Trophoblast cell (in vitro differentiated cells and primary cell): ENCODE results near the gene PTPN7.
"Not testable (repeated sequence)": the region's sequence is repeated elsewhere in the genome, so short reads cannot be mapped to it uniquely, and the experiment has no call there.

Experiments used
- DNase-seq, 2 donors: peaks; one replicate each; pipeline ENCODE4 v3.0.0-alpha.2; 2016
- H2AFZ ChIP-seq: 2 replicates; pipeline ENCODE4 v1.6.1; 2013; ENCODE audit warnings: low read length, moderate library complexity, mild to moderate bottlenecking; ENCODE audit not compliant: insufficient read depth, poor library complexity
- H2AK5ac ChIP-seq: 2 replicates; pipeline ENCODE4 v1.6.1; 2013; ENCODE audit warnings: mild to moderate bottlenecking, low read length
- H2BK120ac ChIP-seq: 2 replicates; pipeline ENCODE4 v1.6.1; 2013; ENCODE audit warnings: low read length, mild to moderate bottlenecking, moderate library complexity; ENCODE audit not compliant: insufficient read depth, poor library complexity
- H2BK12ac ChIP-seq: 2 replicates; pipeline ENCODE4 v1.6.1; 2013; ENCODE audit warnings: mild to moderate bottlenecking, low read length, moderate library complexity
- H2BK5ac ChIP-seq: 2 replicates; pipeline ENCODE4 v1.6.1; 2013; ENCODE audit warnings: low read length, low read depth, moderate library complexity, mild to moderate bottlenecking; ENCODE audit not compliant: poor library complexity
- H3K14ac ChIP-seq: 2 replicates; pipeline ENCODE4 v1.6.1; 2013; ENCODE audit warnings: mild to moderate bottlenecking, low read length
- H3K18ac ChIP-seq: 2 replicates; pipeline ENCODE4 v1.6.1; 2013; ENCODE audit warnings: mild to moderate bottlenecking, low read length
- H3K23ac ChIP-seq: 2 replicates; pipeline ENCODE4 v1.6.1; 2013; ENCODE audit warnings: low read length
- H3K27ac ChIP-seq: 2 replicates; pipeline ENCODE4 v1.5.1; 2013; ENCODE audit warnings: low read depth, mild to moderate bottlenecking, inconsistent platforms, low read length, moderate library complexity
- H3K27me3 ChIP-seq: 2 replicates; pipeline ENCODE4 v1.6.1; 2013; ENCODE audit warnings: inconsistent platforms, mild to moderate bottlenecking, low read length, moderate library complexity; ENCODE audit not compliant: insufficient read depth
- H3K36me3 ChIP-seq, 2 experiments: 1 replicate in 1 of 2; 2 replicates in 1 of 2; pipeline ENCODE4 v1.6.1; 2013; ENCODE audit warnings: low read length in 2 of 2, mild to moderate bottlenecking in 2 of 2, moderate library complexity in 1 of 2; ENCODE audit not compliant: insufficient read depth in 2 of 2, control insufficient read depth in 1 of 2
- H3K4ac ChIP-seq: 2 replicates; pipeline ENCODE4 v1.6.1; 2013; ENCODE audit warnings: low read depth, mild to moderate bottlenecking, low read length, moderate library complexity
- H3K4me1 ChIP-seq, 2 experiments: 1 replicate in 1 of 2; 2 replicates in 1 of 2; pipeline ENCODE4 v1.6.1; 2013; ENCODE audit warnings: low read length in 2 of 2, mild to moderate bottlenecking in 2 of 2, moderate library complexity in 1 of 2; ENCODE audit not compliant: insufficient read depth in 2 of 2, control insufficient read depth in 1 of 2
- H3K4me2 ChIP-seq: 2 replicates; pipeline ENCODE4 v1.6.1; 2013; ENCODE audit warnings: inconsistent platforms, mild to moderate bottlenecking, low read length, moderate library complexity
- H3K4me3 ChIP-seq: 2 replicates; pipeline ENCODE4 v1.5.1; 2013; ENCODE audit warnings: mild to moderate bottlenecking, low read depth, low read length, inconsistent platforms
- H3K79me1 ChIP-seq: one replicate; pipeline ENCODE4 v1.6.1; 2013; ENCODE audit warnings: low read length
- H3K79me2 ChIP-seq: 2 replicates; pipeline ENCODE4 v1.6.1; 2013; ENCODE audit warnings: low read length, mild to moderate bottlenecking; ENCODE audit not compliant: control insufficient read depth, insufficient read depth, poor library complexity
- H3K9ac ChIP-seq: 2 replicates; pipeline ENCODE4 v1.6.1; 2013; ENCODE audit warnings: mild to moderate bottlenecking, low read length
- H3K9me3 ChIP-seq: 2 replicates; pipeline ENCODE4 v1.6.1; 2013; ENCODE audit warnings: low read depth, mild to moderate bottlenecking, control low read depth, inconsistent platforms, low read length; ENCODE audit not compliant: insufficient read depth
- H4K12ac ChIP-seq: 2 replicates; pipeline ENCODE4 v1.6.1; 2013; ENCODE audit warnings: low read depth, mild to moderate bottlenecking, low read length, moderate library complexity
- H4K8ac ChIP-seq: 2 replicates; pipeline ENCODE4 v1.6.1; 2013; ENCODE audit warnings: low read depth, mild to moderate bottlenecking, low read length, moderate library complexity
- H4K91ac ChIP-seq: one replicate; pipeline ENCODE4 v1.6.1; 2013; ENCODE audit warnings: low read depth, mild to moderate bottlenecking, low read length, moderate library complexity
- WGBS: extraction: QIAGEN DNeasy Blood & Tissue Kit; methylation state at CpG from one replicate; pipeline ENCODE4 v1.1.7; 2013; ENCODE audit warnings: missing lambda C conversion rate; ENCODE audit not compliant: insufficient read length, insufficient coverage; ENCODE audit errors: extremely low coverage; 5-methylcytosine and 5-hydroxymethylcytosine counted together

The PTPN7 gene

GRCh38 chr1:202182040-202182877 lies 21.9 kb upstream of the PTPN7 start:
- H4K8ac ChIP-seq: no peak overlapping the region
- H3K9me3 ChIP-seq: peaks cover 3% of the 10 kb centered on the region
- H2AK5ac ChIP-seq: no peak overlapping the region
- no peaks in the 10 kb centered on the region for H3K36me3 ChIP-seq
- no peak overlapping the region for H3K27ac ChIP-seq
- no peak overlapping the region for H2BK5ac ChIP-seq
- peaks cover 0 to 3% of the 10 kb centered on the region in 2 experiments for H3K4me1 ChIP-seq
- no peaks in the 10 kb centered on the region for H3K79me2 ChIP-seq
- no peak overlapping the region for H3K4ac ChIP-seq
- H3K14ac ChIP-seq: no peak overlapping the region
- no peak overlapping the region for H3K4me3 ChIP-seq
- H3K4me2 ChIP-seq: no peak overlapping the region
- H4K91ac ChIP-seq: no peak overlapping the region
- no peaks in the 10 kb centered on the region for H3K79me1 ChIP-seq
- no peaks in the 10 kb centered on the region for H3K27me3 ChIP-seq
- no peak overlapping the region for H4K12ac ChIP-seq
- H3K23ac ChIP-seq: no peak overlapping the region
- H3K18ac ChIP-seq: no peak overlapping the region
- no peak overlapping the region for H3K9ac ChIP-seq
- no CpG with 5 or more reads among the region's 8 CpGs for whole genome bisulfite sequencing
- no peak overlapping the region for H2AFZ ChIP-seq
- H2BK12ac ChIP-seq: no peak overlapping the region
- DNase-seq: no peak
- no peak overlapping the region for H2BK120ac ChIP-seq

GRCh38 chr1:202181586-202181985 lies 21.2 kb upstream of the PTPN7 start:
- H3K9me3 ChIP-seq: peaks cover 4% of the 10 kb centered on the region
- no peak overlapping the region for H2BK12ac ChIP-seq
- no peaks in the 10 kb centered on the region for H3K27me3 ChIP-seq
- no CpG with 5 or more reads among the region's 7 CpGs for WGBS
- no peak overlapping the region for H3K4ac ChIP-seq
- no peaks in the 10 kb centered on the region for H3K79me1 ChIP-seq
- H2AK5ac ChIP-seq: no peak overlapping the region
- no peak overlapping the region for H4K91ac ChIP-seq
- no peak overlapping the region for H3K9ac ChIP-seq
- H4K8ac ChIP-seq: no peak overlapping the region
- H2BK5ac ChIP-seq: no peak overlapping the region
- H3K14ac ChIP-seq: no peak overlapping the region
- H3K23ac ChIP-seq: no peak overlapping the region
- H3K27ac ChIP-seq: no peak overlapping the region
- H3K79me2 ChIP-seq: no peaks in the 10 kb centered on the region
- H3K18ac ChIP-seq: no peak overlapping the region
- H3K4me2 ChIP-seq: no peak overlapping the region
- no peak overlapping the region for H2AFZ ChIP-seq
- H2BK120ac ChIP-seq: no peak overlapping the region
- no peaks in the 10 kb centered on the region for H3K36me3 ChIP-seq
- no peak overlapping the region for H4K12ac ChIP-seq
- no peak for DNase-seq
- no peak overlapping the region for H3K4me3 ChIP-seq
- H3K4me1 ChIP-seq: peaks cover 0 to 3% of the 10 kb centered on the region in 2 experiments

- H4K91ac ChIP-seq, H2AK5ac ChIP-seq, H3K4me1 ChIP-seq, H3K79me2 ChIP-seq, H2BK5ac ChIP-seq, H3K18ac ChIP-seq, H3K4me3 ChIP-seq, H3K9ac ChIP-seq, H3K9me3 ChIP-seq, H3K27ac ChIP-seq, H3K36me3 ChIP-seq, H3K27me3 ChIP-seq, H2BK120ac ChIP-seq, DNase-seq, H2AFZ ChIP-seq, H2BK12ac ChIP-seq, H4K8ac ChIP-seq, H3K4me2 ChIP-seq, H3K4ac ChIP-seq, H3K79me1 ChIP-seq, H3K23ac ChIP-seq, H4K12ac ChIP-seq, H3K14ac ChIP-seq: not testable (repeated sequence)
- WGBS: no CpG with 5 or more reads among the region's 2 CpGs
Measured at GRCh38 chr1:202180751-202181139, 20.3 kb upstream of the PTPN7 start.

- no CpG with 5 or more reads among the region's 19 CpGs for WGBS
- H2AK5ac ChIP-seq: no peak overlapping the region
Measured at GRCh38 chr1:202179828-202180750, 19.7 kb upstream of the PTPN7 start.

More at GRCh38 chr1:202179828-202180750, 19.7 kb upstream of the PTPN7 start:
- Histone ChIP-seq H2BK12ac (no peak overlapping the region), H3K79me2 (no peaks in the 10 kb centered on the region), H3K36me3 (no peaks in the 10 kb centered on the region), H2BK5ac (no peak overlapping the region), H3K23ac (no peak overlapping the region), H4K91ac (no peak overlapping the region), H4K12ac (no peak overlapping the region), H3K27ac (no peak overlapping the region), H3K4ac (no peak overlapping the region), H3K9me3 (peaks cover 4% of the 10 kb centered on the region), H3K4me3 (no peak overlapping the region), H3K27me3 (no peaks in the 10 kb centered on the region), H2BK120ac (no peak overlapping the region), H3K79me1 (no peaks in the 10 kb centered on the region), H3K9ac (no peak overlapping the region), H4K8ac (no peak overlapping the region), H3K18ac (no peak overlapping the region), H3K4me1 (peaks cover 0 to 3% of the 10 kb centered on the region in 2 experiments), H2AFZ (no peak overlapping the region), H3K14ac (no peak overlapping the region), H3K4me2 (no peak overlapping the region)
- DNase-seq: no peak
